ENCODE measurements around the gene CCDC91.
"Not testable (repeated sequence)": the region's sequence is repeated elsewhere in the genome, so short reads cannot be mapped to it uniquely, and the experiment has no call there.

The CCDC91 gene

GRCh38 chr12:28186500-28186899, 3.8 kb upstream of the CCDC91 start:
- FAIRE-seq = no peak

- FAIRE-seq = no peak
Observed at GRCh38 chr12:28189784-28190320, 404 bp upstream of the CCDC91 start.

- FAIRE-seq = no peak
Observed at GRCh38 chr12:28191051-28192048, 1.1 kb downstream of the CCDC91 start.

- no peak for FAIRE-seq
Observed at GRCh38 chr12:28192125-28192524, 1.9 kb downstream of the CCDC91 start.

- FAIRE-seq = not testable (repeated sequence)
Observed at GRCh38 chr12:28194621-28195020, 4.4 kb downstream of the CCDC91 start.

GRCh38 chr12:28201136-28201535, 10.9 kb downstream of the CCDC91 start:
- not testable (repeated sequence) for FAIRE-seq

- FAIRE-seq = no peak
Observed at GRCh38 chr12:28202374-28203130, 12.3 kb downstream of the CCDC91 start.

- FAIRE-seq = peak; percentile 42
Observed at GRCh38 chr12:28209782-28210181, 19.5 kb downstream of the CCDC91 start.

- no peak for FAIRE-seq
Observed at GRCh38 chr12:28212182-28212581, 21.9 kb downstream of the CCDC91 start.

- FAIRE-seq = no peak
Observed at GRCh38 chr12:28215021-28215420, 24.8 kb downstream of the CCDC91 start.

- FAIRE-seq = no peak
Observed at GRCh38 chr12:28216016-28216415, 25.8 kb downstream of the CCDC91 start.

- no peak for FAIRE-seq
Observed at GRCh38 chr12:28217805-28218204, 27.5 kb downstream of the CCDC91 start.

GRCh38 chr12:28218875-28219274, 28.6 kb downstream of the CCDC91 start:
- FAIRE-seq = peak; percentile 74

GRCh38 chr12:28219827-28220226, 29.6 kb downstream of the CCDC91 start:
- no peak for FAIRE-seq

GRCh38 chr12:28222081-28222700, 31.9 kb downstream of the CCDC91 start:
- FAIRE-seq = no peak

- no peak for FAIRE-seq
Observed at GRCh38 chr12:28223025-28223554, 32.8 kb downstream of the CCDC91 start.

- FAIRE-seq = no peak
Observed at GRCh38 chr12:28223858-28224257, 33.6 kb downstream of the CCDC91 start.

- FAIRE-seq = no peak
Observed at GRCh38 chr12:28226705-28227104, 36.4 kb downstream of the CCDC91 start.

GRCh38 chr12:28227251-28227650, 37.0 kb downstream of the CCDC91 start:
- FAIRE-seq = no peak

GRCh38 chr12:28231248-28231647, 41.0 kb downstream of the CCDC91 start:
- no peak for FAIRE-seq

- FAIRE-seq = no peak
Observed at GRCh38 chr12:28232211-28232928, 42.1 kb downstream of the CCDC91 start.

GRCh38 chr12:28234444-28234843, 44.2 kb downstream of the CCDC91 start:
- FAIRE-seq = no peak
